Measurements from ENCODE around the gene PDE3B.
"Not testable (repeated sequence)": the region's sequence is repeated elsewhere in the genome, so short reads cannot be mapped to it uniquely, and the experiment has no call there.

Gene PDE3B

DNA sequence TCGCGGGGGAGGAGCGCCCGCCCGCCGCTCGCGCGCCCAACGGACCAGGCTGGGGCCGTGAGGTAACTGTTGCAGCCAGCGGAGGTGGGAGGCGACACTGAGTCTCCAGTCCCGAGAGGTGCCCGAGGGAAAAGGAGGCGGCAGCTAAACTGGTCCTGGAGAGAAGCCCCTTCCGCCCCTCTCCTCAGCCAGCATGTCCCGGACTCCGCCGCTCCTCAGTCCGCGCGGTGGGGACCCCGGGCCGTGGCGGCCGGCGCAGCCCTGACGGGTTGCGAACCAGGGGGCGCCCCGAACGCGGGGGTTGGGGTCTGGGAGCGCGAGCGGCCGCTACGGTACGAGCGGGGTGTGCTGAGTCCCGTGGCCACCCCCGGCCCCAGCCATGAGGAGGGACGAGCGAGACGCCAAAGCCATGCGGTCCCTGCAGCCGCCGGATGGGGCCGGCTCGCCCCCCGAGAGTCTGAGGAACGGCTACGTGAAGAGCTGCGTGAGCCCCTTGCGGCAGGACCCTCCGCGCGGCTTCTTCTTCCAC is at the start of gene PDE3B:
PDE3B (plus strand) TSS at position 108 of the 529 bp plus-strand sequence; CDS start at position 380, 272 bp downstream.
- H3K4me3 Mint-ChIP-seq, result peak within 1 kb of the TSS; percentile 85
- no peaks in the 10 kb centered on the region for H3K36me3 Mint-ChIP-seq
- H3K27ac Mint-ChIP-seq, result peak within 1 kb of the TSS; percentile 37
- DNase-seq (ENCODE audit: low spot score in 2 of 2) (peak; percentile 40 to 53), ATAC-seq (ENCODE audit: low read depth) (peak; percentile 75)
- peaks cover 7% of the 10 kb centered on the region for H3K27me3 Mint-ChIP-seq
- H3K9me3 Mint-ChIP-seq, result no peaks in the 10 kb centered on the region
- H3K4me1 Mint-ChIP-seq, result peaks cover 16% of the 10 kb centered on the region

DNA sequence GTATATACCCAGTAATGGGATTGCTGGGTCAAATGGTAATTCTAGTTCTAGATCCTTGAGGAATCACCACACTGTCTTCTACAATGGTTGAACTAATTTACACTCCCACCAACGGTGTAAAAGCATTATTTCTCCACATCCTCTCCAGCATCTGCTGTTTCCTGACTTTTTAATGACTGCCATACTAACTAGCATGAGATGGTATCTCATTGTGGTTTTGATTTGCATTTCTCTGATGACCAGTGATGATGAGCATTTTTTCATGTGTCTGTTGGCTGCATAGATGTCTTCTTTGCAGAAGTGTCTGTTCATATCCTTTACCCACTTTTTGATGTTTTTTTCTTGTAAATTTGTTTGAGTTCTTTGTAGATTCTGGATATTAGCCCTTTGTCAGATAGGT is 48.3 kb upstream of the PDE3B start:
- peaks cover 14% of the 10 kb centered on the region for H3K4me1 Mint-ChIP-seq
- not testable (repeated sequence) for H3K27me3 Mint-ChIP-seq; H3K27ac Mint-ChIP-seq; H3K36me3 Mint-ChIP-seq; H3K9me3 Mint-ChIP-seq; ATAC-seq (ENCODE audit: low read depth); H3K4me3 Mint-ChIP-seq; DNase-seq (ENCODE audit: low spot score in 2 of 2)

DNA sequence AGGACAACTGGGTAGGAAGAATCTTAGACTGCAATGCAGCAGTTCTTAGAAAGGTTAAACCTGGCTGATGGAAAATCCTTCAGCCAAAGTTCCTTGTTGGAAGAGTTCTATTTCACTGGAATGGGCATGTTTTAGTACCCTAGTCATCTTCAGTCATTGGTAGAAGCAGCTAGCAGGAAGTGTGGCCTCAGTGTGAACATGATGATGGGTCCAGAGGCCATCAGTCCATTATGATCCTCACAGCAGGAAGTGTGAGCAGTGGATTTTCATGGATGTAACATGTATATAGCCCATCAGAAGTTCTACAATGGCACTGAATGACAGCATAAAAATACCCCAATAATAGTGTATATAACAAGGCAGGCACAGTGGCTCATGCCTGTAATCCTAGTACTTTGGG is 35.9 kb upstream of the PDE3B start:
- peaks cover 7% of the 10 kb centered on the region for H3K27me3 Mint-ChIP-seq
- DNase-seq (ENCODE audit: low spot score in 2 of 2), result no peak
- peaks cover 3% of the 10 kb centered on the region for H3K9me3 Mint-ChIP-seq
- ATAC-seq (ENCODE audit: low read depth), result no peak
- H3K4me1 Mint-ChIP-seq, result no peaks in the 10 kb centered on the region
- H3K4me3 Mint-ChIP-seq, result no peak overlapping the region
- peaks cover 8% of the 10 kb centered on the region for H3K36me3 Mint-ChIP-seq
- H3K27ac Mint-ChIP-seq, result no peak overlapping the region

DNA sequence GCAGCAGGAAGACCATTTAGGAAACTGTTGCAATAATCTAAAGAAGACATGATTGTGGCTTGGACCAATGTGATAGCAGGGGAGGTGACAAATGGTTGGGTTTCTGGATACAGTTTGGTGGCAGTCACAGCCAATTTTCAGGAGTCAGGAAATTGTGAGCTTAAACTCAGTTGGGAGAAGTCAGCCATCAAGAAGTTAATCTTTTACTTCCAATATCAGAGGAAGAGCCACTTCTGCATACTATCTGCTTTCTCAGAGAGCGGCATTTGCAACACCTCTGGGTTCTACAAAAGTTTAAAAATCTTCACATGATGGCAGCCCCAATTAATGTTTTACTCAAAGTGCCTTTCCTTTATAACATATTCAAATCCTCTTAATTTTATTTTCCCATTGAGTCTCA is 33.7 kb upstream of the PDE3B start:
- Mint-ChIP-seq H3K27ac (no peak overlapping the region), H3K27me3 (peaks cover 4% of the 10 kb centered on the region), H3K4me3 (no peak overlapping the region), H3K9me3 (peaks cover 1% of the 10 kb centered on the region), H3K4me1 (no peaks in the 10 kb centered on the region), H3K36me3 (peaks cover 8% of the 10 kb centered on the region)
- DNase-seq (ENCODE audit: low spot score in 2 of 2) (no peak), ATAC-seq (ENCODE audit: low read depth) (no peak)

DNA sequence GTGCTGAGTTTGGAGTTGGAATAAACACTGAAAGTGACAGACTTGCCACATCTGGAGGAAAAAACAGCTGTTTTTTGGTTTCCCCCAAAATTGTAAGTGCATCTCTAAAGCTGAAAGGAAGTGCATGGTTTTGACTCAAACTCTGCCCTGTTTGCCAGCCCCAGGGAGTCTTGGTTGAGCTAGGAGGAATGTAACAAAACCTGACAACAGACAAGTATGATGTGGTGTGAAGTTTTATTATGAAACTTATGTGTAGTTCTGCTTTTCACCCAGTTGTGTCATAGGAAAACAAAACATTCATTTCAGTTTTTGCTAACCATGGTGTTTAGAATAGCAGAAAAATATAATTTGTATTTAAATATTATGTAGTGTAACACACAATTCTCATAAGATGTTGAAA is 31.7 kb upstream of the PDE3B start:
- Mint-ChIP-seq H3K9me3 (peaks cover 1% of the 10 kb centered on the region), H3K4me3 (no peak overlapping the region), H3K4me1 (no peaks in the 10 kb centered on the region), H3K27me3 (peaks cover 2% of the 10 kb centered on the region), H3K27ac (no peak overlapping the region), H3K36me3 (peaks cover 5% of the 10 kb centered on the region)
- DNase-seq (ENCODE audit: low spot score in 2 of 2) (no peak), ATAC-seq (ENCODE audit: low read depth) (no peak)

DNA sequence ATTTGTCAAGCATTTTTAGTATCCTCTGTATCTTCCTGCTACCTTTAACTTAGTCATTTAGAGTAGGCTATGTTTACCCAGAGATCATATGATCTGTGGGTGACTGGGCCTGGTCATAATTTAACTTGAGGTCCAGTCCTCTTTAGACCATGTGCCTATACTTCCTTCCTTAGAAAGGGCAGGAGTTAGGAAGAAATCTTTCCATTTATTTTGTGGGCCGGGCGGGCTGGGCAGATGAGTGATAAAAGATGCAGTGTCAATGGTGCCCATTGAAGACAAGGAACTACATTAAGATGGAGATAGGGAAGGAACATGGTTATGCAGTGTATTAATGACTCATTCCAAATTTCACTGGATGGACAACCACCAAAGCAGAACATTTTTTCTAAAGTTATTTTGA is 30.9 kb upstream of the PDE3B start:
- Mint-ChIP-seq H3K4me1 (peaks cover under 1% of the 10 kb centered on the region), H3K36me3 (peaks cover 1% of the 10 kb centered on the region)

DNA sequence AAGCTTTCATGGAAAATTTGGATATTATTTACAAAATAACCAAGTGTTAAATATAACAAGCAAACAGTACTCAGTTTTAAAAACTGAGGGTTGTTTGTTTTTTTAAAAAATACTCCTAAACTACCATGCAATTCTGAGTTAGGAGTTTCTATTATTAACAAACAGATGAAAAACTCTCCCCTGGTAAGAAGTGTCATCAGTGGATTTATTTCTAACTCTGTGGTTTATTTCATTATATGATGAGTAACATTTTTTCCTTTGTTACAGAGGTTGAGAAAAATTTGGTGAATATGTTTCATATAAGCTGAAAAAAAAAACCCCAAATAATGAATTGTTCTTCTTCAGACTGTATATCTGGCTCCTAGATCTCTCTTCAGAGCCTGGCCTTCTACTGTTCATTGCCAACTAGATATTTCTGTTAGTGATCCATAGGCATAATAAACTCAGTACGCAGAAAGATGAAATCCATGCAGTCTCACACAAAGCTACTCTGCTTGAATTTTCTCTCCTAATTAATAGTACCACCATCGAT is 29.4 kb upstream of the PDE3B start:
- H3K36me3 Mint-ChIP-seq, result peaks cover 1% of the 10 kb centered on the region
- H3K27me3 Mint-ChIP-seq, result no peaks in the 10 kb centered on the region
- no peak overlapping the region for H3K27ac Mint-ChIP-seq
- H3K4me3 Mint-ChIP-seq, result no peak overlapping the region
- H3K9me3 Mint-ChIP-seq, result no peaks in the 10 kb centered on the region
- DNase-seq (ENCODE audit: low spot score in 2 of 2) (no peak), ATAC-seq (ENCODE audit: low read depth) (no peak)
- H3K4me1 Mint-ChIP-seq, result peaks cover 5% of the 10 kb centered on the region

More for the DNA sequence above, 30.9 kb upstream of the PDE3B start:
- Mint-ChIP-seq H3K4me3 (no peak overlapping the region), H3K27ac (no peak overlapping the region), H3K27me3 (no peaks in the 10 kb centered on the region), H3K9me3 (no peaks in the 10 kb centered on the region)
- no peak for DNase-seq (ENCODE audit: low spot score in 2 of 2)
- no peak for ATAC-seq (ENCODE audit: low read depth)

DNA sequence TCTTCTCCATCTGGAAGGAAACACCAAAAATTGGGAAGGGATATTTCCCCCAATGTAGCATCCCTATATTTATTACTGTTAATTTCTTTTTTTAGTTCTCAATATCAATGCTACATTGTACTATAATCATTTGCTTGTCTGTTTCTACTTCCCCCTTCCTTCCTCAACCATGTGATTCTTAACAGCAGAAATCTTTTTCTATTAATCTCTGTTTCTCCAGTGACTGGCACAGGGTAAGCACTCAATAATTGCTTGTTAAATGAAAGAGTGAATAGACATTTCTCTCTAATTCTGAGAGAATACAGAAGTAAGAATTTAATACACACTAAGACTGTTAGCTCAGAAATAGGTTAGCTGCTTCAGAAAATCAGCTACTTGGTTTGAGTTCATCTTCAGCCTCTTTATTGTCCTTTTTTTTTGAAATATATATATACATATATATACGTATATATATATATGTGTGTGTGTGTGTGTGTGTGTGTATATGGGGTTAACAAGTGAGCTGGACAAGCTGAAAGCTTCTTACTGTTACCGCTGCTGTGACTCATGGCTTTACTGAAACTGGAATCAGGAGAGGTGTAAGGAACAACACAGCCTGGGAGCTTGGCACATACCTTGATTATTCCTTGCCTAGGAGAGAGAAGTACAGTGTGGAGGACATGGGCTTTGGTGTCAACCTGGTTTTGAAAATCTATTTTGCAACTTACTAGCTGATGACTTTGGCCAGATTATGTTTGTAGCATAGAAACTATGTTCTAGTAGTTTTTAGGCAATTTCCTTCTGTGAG is 26.2 kb upstream of the PDE3B start:
- Mint-ChIP-seq H3K9me3 (no peaks in the 10 kb centered on the region), H3K27me3 (no peaks in the 10 kb centered on the region), H3K4me1 (peaks cover 5% of the 10 kb centered on the region), H3K36me3 (no peaks in the 10 kb centered on the region), H3K27ac (no peak overlapping the region), H3K4me3 (no peak overlapping the region)
- ATAC-seq (ENCODE audit: low read depth), result no peak
- no peak for DNase-seq (ENCODE audit: low spot score in 2 of 2)

DNA sequence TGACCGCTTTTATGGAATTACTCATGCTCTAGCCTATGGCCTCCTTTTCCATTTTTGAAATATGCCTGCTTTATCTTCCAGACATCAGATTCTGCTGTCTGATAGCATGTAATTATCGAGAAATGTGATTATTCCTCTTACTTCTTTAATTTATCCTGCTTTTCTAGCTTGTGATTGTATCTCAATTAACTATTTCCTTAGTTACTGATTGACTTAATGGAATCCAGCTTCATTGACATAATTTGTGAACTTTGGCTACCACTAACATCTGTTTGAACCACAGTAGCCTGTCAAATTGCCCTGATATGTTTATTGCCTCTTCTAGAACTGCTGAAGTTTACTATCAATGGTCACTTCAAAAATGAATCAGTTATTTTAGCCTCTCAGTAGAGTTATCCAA is 25.5 kb upstream of the PDE3B start:
- peaks cover 5% of the 10 kb centered on the region for H3K4me1 Mint-ChIP-seq
- no peaks in the 10 kb centered on the region for H3K9me3 Mint-ChIP-seq
- DNase-seq (ENCODE audit: low spot score in 2 of 2) (no peak), ATAC-seq (ENCODE audit: low read depth) (no peak)
- no peaks in the 10 kb centered on the region for H3K36me3 Mint-ChIP-seq
- H3K4me3 Mint-ChIP-seq, result no peak overlapping the region
- H3K27ac Mint-ChIP-seq, result no peak overlapping the region
- no peaks in the 10 kb centered on the region for H3K27me3 Mint-ChIP-seq

DNA sequence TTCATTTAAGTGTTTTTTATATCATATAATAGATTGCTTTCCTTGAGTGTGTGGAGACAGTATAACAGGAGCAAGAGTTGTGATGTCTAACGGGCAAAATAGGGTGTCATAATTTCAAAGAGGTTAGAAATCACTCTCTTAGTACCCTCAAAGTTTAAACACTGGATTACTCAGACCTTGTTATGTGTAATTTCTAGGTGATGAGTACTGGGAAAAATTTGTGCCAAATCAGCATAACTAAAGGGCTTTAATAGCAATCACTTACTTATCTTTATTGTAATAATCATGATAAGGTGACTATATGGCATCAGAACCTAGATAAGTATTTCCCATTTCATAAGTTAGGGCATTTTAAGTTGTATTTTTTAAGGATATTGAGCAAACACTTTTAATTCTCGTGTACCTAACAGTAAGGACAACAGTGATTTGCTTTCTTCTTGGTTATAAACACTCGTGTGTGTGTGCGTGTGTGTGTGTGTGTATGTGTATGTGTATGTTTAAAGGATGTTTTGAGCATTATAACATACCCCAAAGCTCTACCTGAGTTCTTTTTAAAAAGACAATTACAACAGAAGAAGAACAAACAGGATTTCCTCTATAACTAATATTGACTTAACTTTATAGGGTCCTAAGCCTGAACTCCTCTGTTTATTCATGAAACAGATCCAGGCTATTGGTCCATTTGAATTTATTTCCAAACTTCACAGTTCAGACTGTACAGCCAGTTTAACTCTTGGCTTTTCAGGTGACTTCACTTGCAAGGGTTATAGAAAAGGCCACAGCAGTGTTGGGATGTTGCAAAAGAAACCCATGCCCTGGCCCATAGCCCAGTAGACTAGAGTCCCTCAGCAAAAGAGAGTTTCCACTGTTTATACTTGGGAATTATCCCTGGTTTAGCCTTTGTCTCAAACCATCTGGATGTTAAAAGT is 23.7 kb upstream of the PDE3B start:
- ATAC-seq (ENCODE audit: low read depth), result no peak
- no peak overlapping the region for H3K27ac Mint-ChIP-seq
- no peak for DNase-seq (ENCODE audit: low spot score in 2 of 2)
- no peak overlapping the region for H3K4me3 Mint-ChIP-seq
- H3K9me3 Mint-ChIP-seq, result no peaks in the 10 kb centered on the region
- H3K27me3 Mint-ChIP-seq, result no peaks in the 10 kb centered on the region
- no peaks in the 10 kb centered on the region for H3K36me3 Mint-ChIP-seq
- peaks cover 5% of the 10 kb centered on the region for H3K4me1 Mint-ChIP-seq

DNA sequence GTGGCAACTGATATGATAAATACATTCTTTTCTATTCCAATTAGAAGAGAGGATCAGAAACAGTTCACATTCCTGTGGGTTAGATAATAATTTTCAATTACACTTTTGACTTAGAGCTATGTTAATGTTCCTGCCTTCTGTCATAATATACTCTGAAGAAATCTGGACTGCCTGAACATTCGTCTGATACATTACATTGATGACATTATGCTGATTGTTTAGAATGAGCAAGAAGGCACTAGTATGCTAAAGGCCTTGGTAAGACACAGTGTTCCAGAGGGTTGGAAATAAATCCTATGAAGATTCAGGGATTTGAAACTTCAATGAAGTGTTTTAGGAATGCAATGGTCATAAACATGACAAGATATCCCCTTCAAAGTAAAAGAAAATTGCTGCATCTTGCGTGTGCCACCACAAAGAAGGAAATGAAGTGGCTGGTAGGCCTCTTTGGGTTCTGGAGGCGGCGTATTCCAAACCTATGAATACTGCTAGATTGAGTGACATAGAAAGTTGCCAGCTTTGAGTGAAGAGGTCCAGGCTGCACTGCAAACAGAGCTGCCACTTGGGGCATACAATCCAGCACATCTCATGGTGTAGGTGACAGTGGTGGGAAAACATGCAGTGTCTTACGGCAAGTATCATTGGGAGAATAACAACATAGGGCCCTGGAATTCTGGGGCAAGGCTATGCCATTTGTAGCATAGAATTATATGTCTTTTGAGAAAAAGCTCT is 21.2 kb upstream of the PDE3B start:
- DNase-seq (ENCODE audit: low spot score in 2 of 2), result no peak
- ATAC-seq (ENCODE audit: low read depth), result no peak
- Mint-ChIP-seq H3K27ac (no peak overlapping the region), H3K36me3 (no peaks in the 10 kb centered on the region), H3K9me3 (no peaks in the 10 kb centered on the region), H3K4me3 (no peak overlapping the region), H3K27me3 (no peaks in the 10 kb centered on the region), H3K4me1 (peaks cover 14% of the 10 kb centered on the region)

DNA sequence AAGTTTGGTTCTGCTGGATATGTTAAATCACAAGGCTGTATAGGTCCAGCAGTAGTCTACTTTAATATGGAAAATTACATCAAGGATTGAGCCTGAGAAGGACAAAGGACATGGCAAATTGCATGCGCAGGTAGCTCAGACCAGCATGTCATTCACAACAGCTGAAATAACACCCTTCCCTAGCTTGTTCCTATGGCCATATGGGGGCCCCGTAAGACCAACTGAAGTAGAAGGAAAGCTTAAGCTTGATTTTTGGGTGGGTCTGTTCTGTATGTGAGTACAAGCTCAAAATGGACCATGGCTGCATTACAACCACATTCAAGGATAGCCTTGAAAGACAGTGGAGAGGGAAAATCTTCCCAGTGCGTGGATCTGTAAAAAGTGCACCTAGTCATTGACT is 20.6 kb upstream of the PDE3B start:
- Mint-ChIP-seq H3K4me1 (peaks cover 13% of the 10 kb centered on the region), H3K27ac (no peak overlapping the region), H3K36me3 (no peaks in the 10 kb centered on the region), H3K4me3 (no peak overlapping the region), H3K9me3 (no peaks in the 10 kb centered on the region), H3K27me3 (no peaks in the 10 kb centered on the region)
- DNase-seq (ENCODE audit: low spot score in 2 of 2), result no peak
- ATAC-seq (ENCODE audit: low read depth), result no peak

DNA sequence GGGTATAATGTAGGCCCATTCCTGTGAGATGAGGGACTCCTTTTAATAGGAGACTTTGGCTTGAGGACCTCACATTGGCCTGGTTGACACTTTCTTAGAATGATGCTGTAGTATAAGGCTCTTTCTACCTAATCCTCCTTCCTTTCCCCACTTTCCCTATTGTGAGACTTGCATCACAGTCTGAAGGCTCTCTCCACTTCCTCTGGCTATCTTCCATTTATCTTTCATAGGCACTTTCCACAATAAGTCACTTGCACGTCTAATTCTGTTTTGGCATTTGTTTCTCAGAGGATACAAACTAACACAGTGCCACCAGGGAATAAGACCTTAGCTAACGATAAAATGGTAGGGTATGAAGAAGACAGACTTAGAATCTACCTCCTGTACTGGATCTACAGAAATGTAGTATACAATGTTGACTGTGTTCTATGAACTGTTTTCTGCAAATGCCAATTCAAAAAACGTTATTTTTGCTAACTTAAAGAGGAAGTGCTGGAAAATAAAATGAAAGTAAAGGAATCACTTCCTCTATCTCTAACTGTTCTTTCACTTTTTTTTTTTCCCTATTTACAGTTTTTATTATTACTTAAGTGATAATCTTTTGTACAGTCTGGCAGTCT is 17.9 kb upstream of the PDE3B start:
- Mint-ChIP-seq H3K4me1 (peaks cover 11% of the 10 kb centered on the region), H3K27me3 (no peaks in the 10 kb centered on the region), H3K9me3 (no peaks in the 10 kb centered on the region), H3K27ac (peak overlapping the region; percentile 87), H3K4me3 (peak overlapping the region; percentile 65), H3K36me3 (no peaks in the 10 kb centered on the region)
- ATAC-seq (ENCODE audit: low read depth), result peak; percentile 86
- DNase-seq (ENCODE audit: low spot score in 2 of 2), result no peak

Measured in memory B cell (primary cell).